ENCODE results near the gene EMC10. TPM values are rescaled to one million over a fixed set of nuclear protein-coding genes. Genes with fewer than 3 reads are reported as not detected.
"Not testable (repeated sequence)": the region's sequence is repeated elsewhere in the genome, so short reads cannot be mapped to it uniquely, and the experiment has no call there.

Gene EMC10
- total RNA-seq, 1 experiment from 2014 or later: 109 TPM

DNA sequence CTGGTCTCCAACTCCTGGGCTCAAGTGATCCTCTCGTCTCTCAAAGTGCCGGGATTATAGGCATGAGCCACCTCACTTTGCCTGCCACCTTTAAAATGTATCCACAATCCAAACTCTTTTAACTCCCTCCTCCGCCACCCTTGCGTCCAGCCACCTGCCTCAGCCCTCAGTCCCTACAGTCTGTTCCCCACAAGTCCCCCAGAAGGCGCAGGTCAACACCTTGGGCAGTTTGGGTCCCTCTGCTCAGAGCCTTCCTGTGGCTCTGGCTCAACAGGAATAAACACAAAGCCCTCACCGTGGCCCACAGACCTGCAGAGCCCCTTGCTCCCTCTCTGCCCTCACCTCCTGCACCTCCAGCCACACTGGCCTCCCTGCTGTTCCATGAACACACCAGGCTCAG lies 7.5 kb upstream of the EMC10 start:
- no peaks in the 10 kb centered on the region for H3K79me2 ChIP-seq (ENCODE audit: insufficient read depth, low read length)
- peak overlapping the region in 1 of 3 experiments; percentile 75; a peak in 1 of 7 replicates for H3K27ac Mint-ChIP-seq
- no peak overlapping the region for H2BK12ac ChIP-seq (ENCODE audit: insufficient read length, low read depth, low read length)
- H3K4ac ChIP-seq (ENCODE audit: low read depth, low read length): no peak overlapping the region
- no peaks in the 10 kb centered on the region for H3K9me3 ChIP-seq (ENCODE audit: control insufficient read depth, low read depth, low read length)
- no peak overlapping the region for H2BK120ac ChIP-seq (ENCODE audit: low read depth, low read length, poor library complexity, severe bottlenecking)
- TF ChIP-seq CTCF (conservative IDR thresholded peaks at IDR 0.05): no peak
- no peak overlapping the region for H4K8ac ChIP-seq (replicated peaks; ENCODE audit: insufficient read length, low read depth, low read length)
- peaks cover 7 to 8% of the 10 kb centered on the region in 2 experiments for H3K4me1 Mint-ChIP-seq
- no peaks in the 10 kb centered on the region for H3K79me1 ChIP-seq (ENCODE audit: insufficient read depth, low read depth, low read length, poor library complexity, severe bottlenecking)
- H4K91ac ChIP-seq (ENCODE audit: insufficient read length, low read depth, low read length): no peak overlapping the region
- no peak overlapping the region for H2AFZ ChIP-seq (ENCODE audit: low read length)
- no peak overlapping the region; a peak in 1 of 5 replicates for H3K4me3 Mint-ChIP-seq
- no peak overlapping the region for H3K23ac ChIP-seq (ENCODE audit: insufficient read length, low read depth, low read length)
- H3K27me3 Mint-ChIP-seq (ENCODE audit: low read depth): peaks cover 9% of the 10 kb centered on the region
- H3K56ac ChIP-seq (ENCODE audit: insufficient read length, low read depth, low read length): no peak overlapping the region
- DNase-seq: no peak
- WGBS (ENCODE audit: extremely low coverage, insufficient read length, low lambda C conversion rate): no CpG with 5 or more reads among the region's 6 CpGs
- H3T11ph ChIP-seq (ENCODE audit: low read length): no peak overlapping the region
- no peaks in the 10 kb centered on the region; a peak in 1 of 7 replicates for H3K36me3 Mint-ChIP-seq (ENCODE audit: insufficient read depth in 1 of 3, low read depth in 3 of 3)
- no peak overlapping the region for H4K5ac ChIP-seq (ENCODE audit: insufficient read length, low read depth, low read length)
- H4K20me1 ChIP-seq (ENCODE audit: control insufficient read depth, insufficient read depth, insufficient read length): no peaks in the 10 kb centered on the region
- H3K23me2 ChIP-seq (ENCODE audit: insufficient read length, low read depth, low read length, poor library complexity, severe bottlenecking): no peaks in the 10 kb centered on the region
- no peak overlapping the region for H3K4me2 ChIP-seq (ENCODE audit: insufficient read depth, insufficient read length, low read length)
- no peak overlapping the region for H2BK15ac ChIP-seq (ENCODE audit: low read depth, low read length)
- no peak overlapping the region for H2AK5ac ChIP-seq (ENCODE audit: insufficient read length, low read length)
- no peak overlapping the region for H3K27ac ChIP-seq (ENCODE audit: insufficient read length, low read depth, low read length)
- H2BK5ac ChIP-seq (ENCODE audit: insufficient read length, low read length): no peak overlapping the region
- H2BK20ac ChIP-seq (ENCODE audit: low read depth, low read length, poor library complexity, severe bottlenecking): no peak overlapping the region
- H3K9me3 Mint-ChIP-seq: no peaks in the 10 kb centered on the region
- H3K14ac ChIP-seq (ENCODE audit: insufficient read depth, low read length): no peak overlapping the region
- H3K9ac ChIP-seq (ENCODE audit: extremely low read depth, insufficient read length, low read length): no peak overlapping the region
- no peak overlapping the region for H3K18ac ChIP-seq (ENCODE audit: insufficient read length, low read depth, low read length)
- no peaks in the 10 kb centered on the region for H3K27me3 ChIP-seq (ENCODE audit: insufficient read depth, low read length)
- no peaks in the 10 kb centered on the region for H3K4me1 ChIP-seq (ENCODE audit: insufficient read depth, low read length)

DNA sequence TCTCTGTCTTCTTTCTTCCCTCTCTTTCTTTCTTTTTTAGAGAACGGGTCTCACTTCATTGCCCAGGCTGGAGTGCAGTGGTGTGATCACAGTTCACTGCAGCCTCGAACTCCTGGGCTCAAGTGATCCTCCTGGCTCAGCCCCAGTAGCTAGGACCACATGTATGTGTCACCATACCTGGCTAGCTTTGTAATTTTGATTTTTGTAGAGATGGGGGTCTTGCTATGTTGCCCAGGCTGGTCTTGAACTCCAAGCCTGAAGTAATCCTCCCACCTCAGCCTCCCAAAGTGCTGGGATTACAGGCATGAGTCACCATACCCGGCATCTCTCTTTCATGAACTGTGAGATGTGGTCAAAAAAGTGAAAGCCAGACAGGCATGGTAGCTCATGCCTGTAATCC lies 3.0 kb upstream of the EMC10 start:
- not testable (repeated sequence) for DNase-seq; H2BK12ac ChIP-seq (ENCODE audit: insufficient read length, low read depth, low read length); H3K18ac ChIP-seq (ENCODE audit: insufficient read length, low read depth, low read length); H3K27me3 ChIP-seq (ENCODE audit: insufficient read depth, low read length); H3K4ac ChIP-seq (ENCODE audit: low read depth, low read length); H3K4me1 ChIP-seq (ENCODE audit: insufficient read depth, low read length); H3T11ph ChIP-seq (ENCODE audit: low read length); H3K9me3 ChIP-seq (ENCODE audit: control insufficient read depth, low read depth, low read length); H2AK5ac ChIP-seq (ENCODE audit: insufficient read length, low read length); H3K4me3 Mint-ChIP-seq; H3K79me2 ChIP-seq (ENCODE audit: insufficient read depth, low read length); H4K20me1 ChIP-seq (ENCODE audit: control insufficient read depth, insufficient read depth, insufficient read length); H4K91ac ChIP-seq (ENCODE audit: insufficient read length, low read depth, low read length); H2AFZ ChIP-seq (ENCODE audit: low read length); H3K56ac ChIP-seq (ENCODE audit: insufficient read length, low read depth, low read length); H3K14ac ChIP-seq (ENCODE audit: insufficient read depth, low read length); H4K5ac ChIP-seq (ENCODE audit: insufficient read length, low read depth, low read length); H3K27ac ChIP-seq (ENCODE audit: insufficient read length, low read depth, low read length); H3K9ac ChIP-seq (ENCODE audit: extremely low read depth, insufficient read length, low read length); H3K23ac ChIP-seq (ENCODE audit: insufficient read length, low read depth, low read length); H2BK20ac ChIP-seq (ENCODE audit: low read depth, low read length, poor library complexity, severe bottlenecking); H3K4me2 ChIP-seq (ENCODE audit: insufficient read depth, insufficient read length, low read length); H2BK15ac ChIP-seq (ENCODE audit: low read depth, low read length); H3K23me2 ChIP-seq (ENCODE audit: insufficient read length, low read depth, low read length, poor library complexity, severe bottlenecking); H3K79me1 ChIP-seq (ENCODE audit: insufficient read depth, low read depth, low read length, poor library complexity, severe bottlenecking); H4K8ac ChIP-seq (replicated peaks; ENCODE audit: insufficient read length, low read depth, low read length); H2BK5ac ChIP-seq (ENCODE audit: insufficient read length, low read length); H2BK120ac ChIP-seq (ENCODE audit: low read depth, low read length, poor library complexity, severe bottlenecking); H3K27ac Mint-ChIP-seq
- WGBS (ENCODE audit: extremely low coverage, insufficient read length, low lambda C conversion rate): no CpG with 5 or more reads among the region's 3 CpGs
- H3K27me3 Mint-ChIP-seq (ENCODE audit: low read depth): peaks cover 11% of the 10 kb centered on the region
- peaks cover 6 to 18% of the 10 kb centered on the region in 2 experiments for H3K4me1 Mint-ChIP-seq
- peaks cover 12 to 15% (median 14%) of the 10 kb centered on the region in 3 experiments for H3K36me3 Mint-ChIP-seq (ENCODE audit: insufficient read depth in 1 of 3, low read depth in 3 of 3)
- peaks cover 10 to 14% of the 10 kb centered on the region in 2 experiments for H3K9me3 Mint-ChIP-seq
